Panc1 (cell line): ENCODE measurements around the gene CRYGN. TPM values are rescaled to one million over a fixed set of nuclear protein-coding genes. Genes with fewer than 3 reads are reported as not detected.
A peak's percentile ranks its signal among the peaks of the same experiment; 100 is the strongest.

Experiments used
- ATAC-seq: fragments of 200-7000 bp; cut with Tn5 transposase; 2 replicates; pipeline ENCODE4 v1.9.1; 2020; ENCODE audit warnings: mild to moderate bottlenecking, moderate library complexity
- BruUV-seq: library from RNA; stranded (reverse); fragments of 400-500 nt; replicated peaks from 2 replicates; lab custom pipeline; 2021; lab: Mats Ljungman, UMichigan
- CTCF ChIA-PET: fragments of 300-600 bp; sonication (Branson Sonifier 250); formaldehyde crosslinking; loops from one replicate; lab custom pipeline; 2022; ENCODE audit warnings: antibody characterized with exemption; lab: Charles Lee
- POLR2A ChIA-PET: fragments of 300-600 bp; sonication (Branson Sonifier 250); formaldehyde crosslinking; loops from one replicate; lab custom pipeline; 2022; ENCODE audit warnings: antibody characterized with exemption; lab: Charles Lee
- DNase-seq: peaks from one replicate; pipeline ENCODE4 v3.0.0-alpha.2; 2010; ENCODE audit warnings: low read depth, low spot score
- H3K27ac ChIP-seq: 2 replicates; pipeline ENCODE4 v1.5.1; 2011; ENCODE audit warnings: mild to moderate bottlenecking, low read length, inconsistent platforms
- H3K27me3 ChIP-seq: fragments of 200-500 bp; sonication (Bioruptor generic); 2 replicates; pipeline ENCODE4 v1.6.0; 2014; ENCODE audit warnings: low read length, inconsistent platforms; ENCODE audit not compliant: control insufficient read depth, insufficient read depth
- H3K36me3 ChIP-seq: fragments of 200-500 bp; sonication (Bioruptor generic); 2 replicates; pipeline ENCODE4 v1.5.1; 2014; ENCODE audit warnings: inconsistent platforms, mild to moderate bottlenecking, low read length, moderate library complexity; ENCODE audit not compliant: control insufficient read depth, insufficient read depth
- H3K4me1 ChIP-seq: 2 replicates; pipeline ENCODE4 v1.5.1; 2011; ENCODE audit warnings: inconsistent platforms, mild to moderate bottlenecking, low read length, moderate library complexity; ENCODE audit not compliant: control insufficient read depth, insufficient read depth
- H3K4me3 ChIP-seq, 2 experiments: 2 replicates each; pipeline ENCODE4 v1.5.1; 2011 to 2012; ENCODE audit warnings: low read depth in 2 of 2, low read length in 2 of 2, mild to moderate bottlenecking in 2 of 2, inconsistent platforms in 1 of 2, moderate library complexity in 1 of 2
- H3K9me3 ChIP-seq: fragments of 200-500 bp; sonication (Bioruptor generic); 2 replicates; pipeline ENCODE4 v1.5.1; 2014; ENCODE audit warnings: low read depth, mild to moderate bottlenecking, inconsistent platforms, low read length, moderate library complexity; ENCODE audit not compliant: control insufficient read depth, insufficient read depth
- CTCF ChIP-seq: fragments of 450-650 bp; IDR thresholded peaks from 2 replicates; pipeline ENCODE4 v1.5.1; 2017; ENCODE audit warnings: mild to moderate bottlenecking
- POLR2AphosphoS5 ChIP-seq: IDR thresholded peaks from 2 replicates; pipeline ENCODE4 v1.6.1; 2012; ENCODE audit warnings: mild to moderate bottlenecking, low read depth, low read length, moderate library complexity
- REST ChIP-seq, 2 experiments: IDR thresholded peaks; 2 replicates each; pipeline ENCODE4 v1.6.1; 2011 to 2012; ENCODE audit warnings: low read depth in 2 of 2, control low read depth in 1 of 2, low read length in 1 of 2, mild to moderate bottlenecking in 1 of 2, moderate library complexity in 1 of 2; ENCODE audit not compliant: insufficient read depth in 1 of 2
- SIN3A ChIP-seq: IDR thresholded peaks from 2 replicates; pipeline ENCODE4 v1.6.1; 2012; ENCODE audit warnings: low read depth, mild to moderate bottlenecking, low read length, moderate library complexity, borderline replicate concordance; ENCODE audit not compliant: insufficient read depth
- TCF7L2 ChIP-seq: IDR thresholded peaks from 2 replicates; pipeline ENCODE4 v1.6.1; 2011; ENCODE audit warnings: mild to moderate bottlenecking, low read depth, low read length, inconsistent platforms
- in situ Hi-C: cut with HindIII; loops from 2 replicates; pipeline ENCODE4 v1.10.0; 2016; ENCODE audit warnings: low sequenced_read_pairs, low pct_unique_long_range_greater_than_20kb
- intact Hi-C: fragments of 100-400 bp; cut with micrococcal nuclease; formaldehyde crosslinking; loops from one replicate; pipeline ENCODE4 v1.10.0; 2022; ENCODE audit not compliant: unreplicated experiment
- total RNA-seq: library from RNA; stranded (reverse); gene quantifications from one replicate; pipeline ENCODE4 v1.2.1, GENCODE V29; 2021; ENCODE audit not compliant: unreplicated experiment

CRYGN gene
- total RNA-seq, 1 experiment from 2014 or later, result 0.74 TPM

GRCh38 chr7:151379534-151380198 lies 60.3 kb downstream of the CRYGN start:
- TF ChIP-seq CTCF (no peak), SIN3A (no peak), TCF7L2 (no peak), REST (IDR thresholded peaks at IDR 0.05; ENCODE audit: insufficient read depth in 1 of 2, low read depth in 2 of 2, low read length in 1 of 2) (no peak), POLR2AphosphoS5 (no peak)
- Histone ChIP-seq H3K27ac (no peak overlapping the region), H3K27me3 (no peaks in the 10 kb centered on the region), H3K9me3 (no peaks in the 10 kb centered on the region), H3K4me1 (no peaks in the 10 kb centered on the region), H3K36me3 (no peaks in the 10 kb centered on the region), H3K4me3 (no peak overlapping the region)
- DNase-seq, result no peak
- no TSS peak for BruUV-seq
- in situ Hi-C loops, result no loop called here
- peak; percentile 28 for ATAC-seq
- POLR2A ChIA-PET, result no interaction called here
- CTCF ChIA-PET, result no interaction called here
- intact Hi-C loops, result no loop called here

GRCh38 chr7:151379193-151379520 lies 60.8 kb downstream of the CRYGN start:
- no peak for TF ChIP-seq REST (IDR thresholded peaks at IDR 0.05; ENCODE audit: insufficient read depth in 1 of 2, low read depth in 2 of 2, low read length in 1 of 2)
- TF ChIP-seq TCF7L2, result no peak
- no peak for TF ChIP-seq CTCF
- TF ChIP-seq POLR2AphosphoS5, result no peak
- no peak for TF ChIP-seq SIN3A

More at GRCh38 chr7:151379193-151379520, 60.8 kb downstream of the CRYGN start:
- H3K4me1 ChIP-seq, result no peaks in the 10 kb centered on the region
- no peak overlapping the region for H3K27ac ChIP-seq
- intact Hi-C loops, result no loop called here
- no peak overlapping the region for H3K4me3 ChIP-seq
- DNase-seq, result no peak
- no peaks in the 10 kb centered on the region for H3K36me3 ChIP-seq
- BruUV-seq, result no TSS peak
- H3K27me3 ChIP-seq, result no peaks in the 10 kb centered on the region
- POLR2A ChIA-PET, result no interaction called here
- in situ Hi-C loops, result no loop called here
- no peaks in the 10 kb centered on the region for H3K9me3 ChIP-seq
- no peak for ATAC-seq
- CTCF ChIA-PET, result no interaction called here
